Activated CD4-positive, CD25-positive, alpha-beta regulatory T cell treated with anti-CD3 and anti-CD28 coated beads, Interleukin-2, amount 50 U/mL, for 24 hours (primary cell): ENCODE measurements around the gene MACROD1.

Source experiments
- ATAC-seq, 2 donors: fragments of 150-1000 bp; cut with Tn5 transposase; one replicate each; pipeline ENCODE4 v1.10.0; 2021; ENCODE audit warnings: mild to moderate bottlenecking in 1 of 2, moderate library complexity in 1 of 2

The MACROD1 gene

DNA sequence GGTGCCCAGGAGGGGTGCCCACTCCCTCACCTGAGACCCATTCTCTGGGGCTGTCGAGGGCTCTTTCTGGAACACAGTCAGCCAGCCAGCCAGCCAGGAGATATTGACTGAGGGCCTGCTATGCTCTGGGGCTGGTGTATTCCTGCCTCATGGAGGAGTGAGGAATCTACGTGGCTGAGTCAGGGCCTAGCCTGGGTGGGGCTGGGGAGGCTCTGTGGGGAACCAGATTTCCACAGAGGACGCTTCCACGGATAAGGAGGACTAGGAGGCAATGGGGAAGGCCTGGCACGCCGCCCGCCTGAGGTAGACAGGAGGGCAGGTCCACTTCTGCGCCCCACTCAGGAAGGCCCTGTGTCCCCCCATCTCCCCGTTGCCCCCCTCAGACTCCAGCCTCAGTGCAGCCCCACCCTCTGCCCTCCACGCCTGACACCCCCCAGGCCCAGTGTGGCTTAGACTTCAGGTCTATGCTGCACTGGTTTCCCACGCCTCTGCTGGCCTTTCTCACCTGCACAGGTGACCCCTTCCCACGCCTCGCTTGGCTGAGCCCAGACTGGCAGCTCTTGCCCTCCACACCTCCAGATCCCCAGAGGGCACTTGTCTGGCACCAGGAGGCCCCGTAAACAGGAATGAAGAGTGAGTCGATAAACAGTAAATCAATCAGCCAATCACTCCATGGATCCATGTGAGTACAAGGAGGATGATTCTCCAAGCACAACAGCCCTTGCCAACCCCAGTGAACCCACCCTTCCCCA lies 37.5 kb downstream of the MACROD1 start:
- no peak for ATAC-seq

DNA sequence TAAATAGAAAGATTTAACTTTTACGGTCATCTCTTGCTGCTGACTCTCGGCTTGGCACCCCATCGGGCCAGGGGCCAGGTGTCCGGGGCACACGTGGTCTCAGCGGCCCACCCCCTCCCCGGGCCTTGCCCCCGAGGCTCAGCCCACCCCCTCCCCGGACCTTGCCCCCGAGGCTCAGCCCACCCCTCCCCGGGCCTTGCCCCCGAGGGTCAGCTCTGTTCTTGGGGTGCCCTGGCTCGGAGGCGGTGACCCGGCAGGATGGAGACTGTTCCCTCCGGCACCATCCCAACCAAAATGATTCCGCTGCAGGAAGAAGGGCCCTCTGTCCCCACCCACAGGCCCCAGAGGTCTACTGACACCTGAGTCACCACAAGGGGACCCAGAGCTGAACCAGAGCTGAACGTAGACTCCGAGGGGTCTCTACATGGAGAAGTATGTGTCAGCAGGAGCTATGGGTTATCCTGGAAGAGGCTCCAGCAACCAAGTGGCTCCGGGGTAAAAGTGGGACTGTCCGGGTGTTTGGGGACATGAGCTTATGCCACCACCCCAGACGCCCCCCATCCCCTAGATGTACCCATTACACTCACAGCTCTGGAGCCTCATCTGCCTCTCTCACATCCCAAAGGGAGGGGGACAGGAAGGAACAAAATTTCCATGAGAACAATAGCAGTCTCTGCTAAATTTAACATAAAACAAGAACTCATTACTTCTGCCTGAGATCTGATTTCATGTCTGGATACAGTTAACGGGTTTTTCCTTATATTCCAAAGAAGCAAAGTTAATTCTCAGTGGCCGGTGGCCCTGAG lies 38.4 kb downstream of the MACROD1 start:
- no peak for ATAC-seq

DNA sequence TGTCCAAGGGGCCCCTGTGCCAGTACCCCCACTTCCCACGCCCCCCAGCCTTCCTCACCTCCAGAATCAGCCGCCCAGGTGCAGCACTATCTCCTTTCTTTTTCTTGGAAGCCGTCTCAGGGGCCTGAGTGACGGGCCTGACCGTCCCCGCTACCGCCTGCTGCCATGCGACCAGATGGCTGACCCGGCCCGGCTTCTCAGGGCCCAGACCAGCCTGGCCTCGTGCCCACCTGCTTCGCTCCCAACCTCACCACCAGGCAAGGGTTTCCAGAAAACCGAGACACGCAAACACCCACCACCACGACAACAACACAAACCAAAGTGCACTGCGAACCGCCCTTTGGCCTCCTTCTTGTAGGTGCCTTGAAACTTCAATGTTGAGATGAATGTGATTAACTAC lies 39.1 kb downstream of the MACROD1 start:
- ATAC-seq = no peak

GRCh38 chr11:64126371-64126770 lies 39.5 kb downstream of the MACROD1 start:
- ATAC-seq = no peak

GRCh38 chr11:64125676-64126075 lies 40.2 kb downstream of the MACROD1 start:
- ATAC-seq = no peak

GRCh38 chr11:64124147-64124546 lies 41.8 kb downstream of the MACROD1 start:
- no peak for ATAC-seq

- ATAC-seq = no peak
Observed at GRCh38 chr11:64123679-64124078, 42.2 kb downstream of the MACROD1 start.

- no peak for ATAC-seq
Observed at GRCh38 chr11:64122411-64123410, 43.2 kb downstream of the MACROD1 start.

DNA sequence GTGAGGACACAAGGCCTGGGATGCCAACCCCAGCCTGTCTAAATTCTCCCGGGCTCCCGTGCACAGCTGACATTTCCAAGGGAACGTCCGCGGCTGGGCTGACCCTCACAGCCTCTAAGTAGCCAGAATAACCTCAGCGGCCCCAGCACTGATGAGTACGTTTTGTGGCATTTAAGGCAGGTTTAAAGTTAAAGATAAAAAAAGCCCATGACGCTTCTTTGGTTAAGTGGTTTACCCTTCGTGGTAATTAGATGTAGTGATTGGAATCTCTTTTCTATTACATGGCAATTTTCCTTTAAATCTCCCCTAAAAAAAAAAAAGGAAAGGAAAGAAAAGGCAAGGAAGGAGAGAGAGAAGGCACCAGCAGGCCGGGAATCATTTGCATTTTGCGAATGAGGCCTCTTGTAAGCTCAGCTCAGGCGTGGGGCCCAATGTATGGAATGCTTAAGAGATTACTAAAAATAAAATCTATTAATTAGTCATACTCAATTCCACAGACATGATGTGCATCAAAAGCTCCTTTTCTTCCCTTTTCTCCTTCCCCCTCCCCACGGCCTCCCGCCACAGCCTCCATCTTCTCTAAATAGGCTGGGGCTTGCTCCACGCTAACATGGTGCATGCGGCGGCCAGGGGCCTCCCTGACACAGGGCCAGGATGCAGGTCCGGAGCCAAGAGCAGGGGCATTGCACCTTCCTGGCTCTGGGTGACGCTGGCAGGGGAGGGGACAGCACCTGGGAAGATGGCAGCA lies 44.1 kb downstream of the MACROD1 start:
- no peak for ATAC-seq

- no peak for ATAC-seq
Observed at GRCh38 chr11:64120951-64121569, 44.9 kb downstream of the MACROD1 start.

DNA sequence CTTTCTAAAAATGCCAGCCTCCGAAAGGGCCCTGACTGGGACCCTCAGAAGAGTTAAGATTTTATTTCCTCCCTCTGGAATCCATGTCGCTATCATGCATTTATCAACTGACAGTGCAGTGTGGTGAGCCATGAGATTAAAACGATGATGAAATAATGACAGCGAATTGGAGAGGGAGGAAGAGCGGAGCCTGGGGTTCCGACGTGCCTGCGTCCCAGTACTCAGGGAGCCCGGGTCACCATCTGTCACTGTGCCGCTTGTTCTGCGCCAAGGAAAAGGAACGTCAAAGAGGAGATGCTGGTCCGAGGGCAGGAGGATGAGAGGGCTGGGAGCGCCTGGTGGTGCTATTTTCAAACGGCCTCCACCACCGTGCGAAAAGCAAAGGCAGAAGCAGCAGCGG lies 46.2 kb downstream of the MACROD1 start:
- no peak for ATAC-seq

GRCh38 chr11:64118876-64119665 lies 46.8 kb downstream of the MACROD1 start:
- ATAC-seq = no peak

- no peak for ATAC-seq
Observed at GRCh38 chr11:64117763-64118459, 48.0 kb downstream of the MACROD1 start.

GRCh38 chr11:64115531-64116522 lies 50.1 kb downstream of the MACROD1 start:
- ATAC-seq = no peak

- ATAC-seq = no peak
Observed at GRCh38 chr11:64114231-64114630, 51.7 kb downstream of the MACROD1 start.

- ATAC-seq = no peak
Observed at GRCh38 chr11:64113462-64113780, 52.5 kb downstream of the MACROD1 start.

- no peak for ATAC-seq
Observed at GRCh38 chr11:64112771-64113461, 53.0 kb downstream of the MACROD1 start.
